ENCODE data around the gene E2F4. TPM values are rescaled to one million over a fixed set of nuclear protein-coding genes. Genes with fewer than 3 reads are reported as not detected.
A peak's percentile ranks its signal among the peaks of the same experiment; 100 is the strongest.

Gene E2F4
- total RNA-seq, 6 experiments from 2014 or later: 14.4 to 36.4 (median 22.4) TPM

DNA sequence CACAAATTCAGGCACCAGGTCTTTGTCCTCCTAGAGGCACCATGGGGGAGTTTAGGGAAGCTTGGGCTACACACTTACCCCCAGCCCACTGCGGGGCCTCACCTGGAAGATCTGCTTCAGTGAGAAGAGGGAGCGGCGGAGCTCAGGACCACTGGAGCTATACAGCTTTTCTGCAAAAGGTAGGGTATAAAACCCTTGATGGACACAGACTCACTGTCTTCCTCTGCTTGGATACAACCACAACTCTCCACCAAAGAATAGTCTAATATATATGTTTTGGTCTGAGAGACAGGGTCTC, 46.3 kb downstream of the E2F4 start:
- WGBS (ENCODE audit: insufficient coverage, low coverage, low lambda C conversion rate, missing lambda C conversion rate): no CpG with 5 or more reads among the region's 3 CpGs
- Histone ChIP-seq H3K9me3 (no peaks in the 10 kb centered on the region), H3K4me3 (no peak overlapping the region), H3K27ac (no peak overlapping the region), H3K4me1 (peaks cover 0 to 14% (median 0%) of the 10 kb centered on the region in 4 donors), H3K36me3 (no peaks in the 10 kb centered on the region), H3K27me3 (no peaks in the 10 kb centered on the region)
- DNase-seq (no peak), ATAC-seq (no peak)
- intact Hi-C loops (cut with DNase I): no loop called here
- no peak for TF ChIP-seq POLR2A (IDR thresholded peaks at IDR 0.05)
- TF ChIP-seq, protein P1, sequence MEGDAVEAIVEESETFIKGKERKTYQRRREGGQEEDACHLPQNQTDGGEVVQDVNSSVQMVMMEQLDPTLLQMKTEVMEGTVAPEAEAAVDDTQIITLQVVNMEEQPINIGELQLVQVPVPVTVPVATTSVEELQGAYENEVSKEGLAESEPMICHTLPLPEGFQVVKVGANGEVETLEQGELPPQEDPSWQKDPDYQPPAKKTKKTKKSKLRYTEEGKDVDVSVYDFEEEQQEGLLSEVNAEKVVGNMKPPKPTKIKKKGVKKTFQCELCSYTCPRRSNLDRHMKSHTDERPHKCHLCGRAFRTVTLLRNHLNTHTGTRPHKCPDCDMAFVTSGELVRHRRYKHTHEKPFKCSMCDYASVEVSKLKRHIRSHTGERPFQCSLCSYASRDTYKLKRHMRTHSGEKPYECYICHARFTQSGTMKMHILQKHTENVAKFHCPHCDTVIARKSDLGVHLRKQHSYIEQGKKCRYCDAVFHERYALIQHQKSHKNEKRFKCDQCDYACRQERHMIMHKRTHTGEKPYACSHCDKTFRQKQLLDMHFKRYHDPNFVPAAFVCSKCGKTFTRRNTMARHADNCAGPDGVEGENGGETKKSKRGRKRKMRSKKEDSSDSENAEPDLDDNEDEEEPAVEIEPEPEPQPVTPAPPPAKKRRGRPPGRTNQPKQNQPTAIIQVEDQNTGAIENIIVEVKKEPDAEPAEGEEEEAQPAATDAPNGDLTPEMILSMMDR (IDR thresholded peaks at IDR 0.05): no peak

DNA sequence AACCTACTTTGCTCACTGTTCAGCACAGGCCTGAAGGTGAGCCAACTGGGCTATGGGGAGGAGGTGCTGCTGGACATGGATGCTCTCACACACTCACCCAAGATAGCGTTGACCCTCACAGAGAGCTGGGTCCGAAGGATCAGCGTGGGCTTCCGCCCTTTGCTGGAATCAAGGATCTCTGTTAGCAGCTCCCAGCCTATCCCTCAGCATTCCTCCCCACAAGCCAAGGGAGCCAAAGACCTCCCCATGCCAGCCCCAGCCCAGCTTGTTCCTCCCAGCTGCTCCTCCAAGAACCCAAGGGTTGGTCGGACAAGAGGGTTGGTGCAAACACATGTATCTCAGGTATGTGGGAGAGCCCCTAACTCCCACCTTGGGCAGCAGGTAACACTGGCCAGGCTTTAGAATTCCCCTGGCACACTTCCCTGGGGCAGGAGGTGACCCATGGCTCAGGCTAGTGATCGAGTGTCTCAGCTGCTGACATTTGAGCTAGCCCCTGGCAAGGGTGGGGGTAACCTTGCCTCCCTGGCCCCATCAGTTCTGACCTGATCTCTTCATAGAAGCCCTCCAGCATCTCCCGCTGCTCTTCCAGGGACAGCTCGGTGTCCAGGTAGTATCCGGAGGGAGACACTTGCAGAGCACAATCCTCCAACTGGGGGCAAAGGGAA, 47.0 kb downstream of the E2F4 start:
- intact Hi-C loops (cut with DNase I): no loop called here
- Histone ChIP-seq H3K27me3 (no peaks in the 10 kb centered on the region), H3K4me3 (no peak overlapping the region), H3K27ac (no peak overlapping the region), H3K9me3 (no peaks in the 10 kb centered on the region), H3K4me1 (peaks cover 0 to 14% (median 0%) of the 10 kb centered on the region in 4 donors), H3K36me3 (no peaks in the 10 kb centered on the region)
- WGBS (ENCODE audit: insufficient coverage, low coverage, low lambda C conversion rate, missing lambda C conversion rate): no CpG with 5 or more reads among the region's 9 CpGs
- TF ChIP-seq POLR2A (IDR thresholded peaks at IDR 0.05): no peak
- TF ChIP-seq, protein P1 (IDR thresholded peaks at IDR 0.05): no peak
- ATAC-seq: no peak
- DNase-seq: peak in 1 of 3 donors; percentile 19

DNA sequence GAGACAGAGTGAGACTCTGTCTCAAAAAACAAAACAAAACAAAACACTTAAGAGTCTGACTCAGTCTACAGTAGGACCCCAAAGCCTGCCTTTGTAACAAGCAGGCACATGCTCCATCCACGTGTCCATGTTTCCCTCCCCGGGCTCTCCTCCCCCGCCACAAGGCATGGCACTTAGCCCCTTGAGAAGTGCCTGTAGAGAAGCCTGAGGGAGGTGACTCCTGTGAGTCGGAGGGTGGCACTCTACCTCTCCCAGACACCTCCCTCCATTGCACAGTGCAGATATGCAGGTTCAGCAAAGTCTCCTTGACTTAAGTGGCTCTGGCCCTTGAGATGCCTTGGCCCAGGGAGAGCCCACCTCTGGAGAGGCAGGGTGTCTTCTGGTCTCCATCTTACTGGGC, 48.6 kb downstream of the E2F4 start:
- intact Hi-C loops (cut with DNase I): no loop called here
- Histone ChIP-seq H3K27ac (no peak overlapping the region), H3K27me3 (no peaks in the 10 kb centered on the region), H3K36me3 (no peaks in the 10 kb centered on the region), H3K9me3 (no peaks in the 10 kb centered on the region), H3K4me1 (peaks cover 0 to 23% (median 0%) of the 10 kb centered on the region in 4 donors), H3K4me3 (no peak overlapping the region)
- DNase-seq (peak in 1 of 3 donors; percentile 11), ATAC-seq (no peak)
- TF ChIP-seq, protein P1 (IDR thresholded peaks at IDR 0.05): no peak
- no peak for TF ChIP-seq POLR2A (IDR thresholded peaks at IDR 0.05)
- 40% methylated on average over 1 of the region's 4 CpGs for WGBS (ENCODE audit: insufficient coverage, low coverage, low lambda C conversion rate, missing lambda C conversion rate)

DNA sequence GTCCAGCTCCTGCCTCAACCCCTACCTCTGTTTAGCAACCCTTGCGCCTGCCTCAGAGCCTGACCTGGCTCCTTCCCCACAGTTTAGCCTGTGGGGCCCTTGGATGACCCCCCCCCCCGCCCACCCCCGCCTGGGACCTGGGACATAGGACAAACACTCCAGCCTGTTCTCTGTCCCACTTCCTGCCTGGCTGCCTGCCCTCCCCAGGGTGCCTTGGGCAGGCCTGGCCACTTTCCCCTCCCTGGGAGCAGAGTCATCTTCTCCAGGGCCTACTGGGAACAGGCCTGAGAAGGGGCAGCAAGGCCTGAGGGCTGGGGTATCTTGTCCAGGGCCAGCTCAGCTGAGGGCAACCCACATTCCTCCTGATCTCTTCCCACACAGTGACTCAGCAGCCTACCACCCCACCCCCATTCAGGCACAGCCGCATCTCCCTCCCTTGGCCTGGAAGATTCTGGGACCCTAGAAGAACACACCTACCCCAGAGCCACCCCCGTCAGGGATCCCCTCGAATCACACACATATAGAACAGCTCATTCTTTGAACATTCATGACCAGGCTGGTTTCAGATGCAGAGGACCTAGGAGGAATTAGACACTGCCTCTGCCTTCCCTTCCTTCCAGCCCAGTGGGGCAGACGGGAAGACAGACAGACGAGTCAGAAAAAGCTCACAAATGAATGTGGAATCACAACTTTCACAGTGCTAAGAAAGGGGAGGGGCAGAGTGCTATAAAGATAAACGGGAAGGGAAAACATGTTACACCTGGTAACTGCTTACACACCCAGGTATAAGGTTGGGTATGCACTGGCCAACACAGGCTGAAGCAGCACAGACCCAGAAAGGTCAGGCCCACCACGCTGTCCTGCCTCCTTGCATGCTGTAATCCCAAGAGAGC, 49.3 kb downstream of the E2F4 start:
- 59% methylated on average over 5 of the region's 10 CpGs for WGBS (ENCODE audit: insufficient coverage, low coverage, low lambda C conversion rate, missing lambda C conversion rate)
- Histone ChIP-seq H3K9me3 (no peaks in the 10 kb centered on the region), H3K27ac (peak overlapping the region in 1 of 3 donors; percentile 33), H3K36me3 (no peaks in the 10 kb centered on the region), H3K4me3 (no peak overlapping the region), H3K27me3 (no peaks in the 10 kb centered on the region), H3K4me1 (peaks cover 0 to 30% (median 0%) of the 10 kb centered on the region in 4 donors)
- ATAC-seq: peak; percentile 26 to 51 (median 31)
- intact Hi-C loops (cut with DNase I): no loop called here
- no peak for TF ChIP-seq POLR2A (IDR thresholded peaks at IDR 0.05)
- TF ChIP-seq, protein P1 (IDR thresholded peaks at IDR 0.05): no peak
- peak; percentile 50 to 66 (median 66) for DNase-seq
